GM18861 (cell line): Measurements from ENCODE around the gene ISLR2.
"Not testable (repeated sequence)": the region's sequence is repeated elsewhere in the genome, so short reads cannot be mapped to it uniquely, and the experiment has no call there.

Experiments used
- ATAC-seq: cut with Tn5 transposase; IDR thresholded peaks from one replicate; pipeline ENCODE4 v1.9.1; 2021; ENCODE audit not compliant: unreplicated experiment

The ISLR2 gene

GRCh38 chr15:74156678-74157411 is 26.5 kb downstream of the ISLR2 start:
- ATAC-seq: no peak

DNA sequence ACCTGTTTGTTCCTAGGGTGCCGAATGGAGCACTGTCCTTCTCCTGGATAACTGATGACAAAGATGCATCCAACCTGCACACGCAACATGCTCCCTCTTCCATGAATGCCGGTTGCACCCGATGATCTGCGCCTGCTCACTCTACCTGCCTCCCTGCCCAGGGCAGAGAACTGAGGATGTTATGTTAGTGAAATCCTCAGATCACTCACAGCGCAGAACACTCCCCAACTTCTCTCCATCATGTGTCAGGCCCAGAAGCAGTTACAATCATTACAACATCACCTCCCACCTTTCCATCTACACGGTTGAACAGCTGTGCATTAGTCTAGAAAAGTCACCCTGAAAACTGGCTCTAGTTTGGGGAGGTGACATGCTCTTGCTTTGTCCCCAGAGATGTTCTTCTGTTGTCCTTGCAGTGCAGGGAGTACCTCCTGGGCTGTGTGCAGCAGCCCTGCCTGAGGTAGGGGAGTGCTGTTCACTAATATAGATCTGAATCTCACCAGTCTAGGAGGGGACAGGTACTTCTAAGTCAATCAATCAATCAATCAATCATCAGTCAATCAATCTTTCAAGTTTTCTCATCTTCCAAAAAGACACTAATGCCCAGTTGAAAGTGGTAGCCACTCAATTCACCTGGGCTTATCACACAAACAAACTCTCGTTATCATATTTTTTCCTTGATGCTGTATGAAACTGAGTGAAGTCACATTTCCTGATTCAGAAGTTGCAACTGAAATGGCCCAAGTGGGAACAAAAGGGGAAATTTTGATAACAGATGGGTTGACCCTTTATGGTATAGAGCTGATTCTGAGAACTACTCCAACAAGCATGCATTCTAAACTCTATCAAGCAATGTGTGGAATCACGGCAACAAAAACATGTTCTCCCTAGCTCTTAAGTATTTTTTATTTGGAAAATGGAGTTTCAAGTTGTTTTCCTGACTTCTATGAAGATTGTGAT is 27.8 kb downstream of the ISLR2 start:
- ATAC-seq: no peak

DNA sequence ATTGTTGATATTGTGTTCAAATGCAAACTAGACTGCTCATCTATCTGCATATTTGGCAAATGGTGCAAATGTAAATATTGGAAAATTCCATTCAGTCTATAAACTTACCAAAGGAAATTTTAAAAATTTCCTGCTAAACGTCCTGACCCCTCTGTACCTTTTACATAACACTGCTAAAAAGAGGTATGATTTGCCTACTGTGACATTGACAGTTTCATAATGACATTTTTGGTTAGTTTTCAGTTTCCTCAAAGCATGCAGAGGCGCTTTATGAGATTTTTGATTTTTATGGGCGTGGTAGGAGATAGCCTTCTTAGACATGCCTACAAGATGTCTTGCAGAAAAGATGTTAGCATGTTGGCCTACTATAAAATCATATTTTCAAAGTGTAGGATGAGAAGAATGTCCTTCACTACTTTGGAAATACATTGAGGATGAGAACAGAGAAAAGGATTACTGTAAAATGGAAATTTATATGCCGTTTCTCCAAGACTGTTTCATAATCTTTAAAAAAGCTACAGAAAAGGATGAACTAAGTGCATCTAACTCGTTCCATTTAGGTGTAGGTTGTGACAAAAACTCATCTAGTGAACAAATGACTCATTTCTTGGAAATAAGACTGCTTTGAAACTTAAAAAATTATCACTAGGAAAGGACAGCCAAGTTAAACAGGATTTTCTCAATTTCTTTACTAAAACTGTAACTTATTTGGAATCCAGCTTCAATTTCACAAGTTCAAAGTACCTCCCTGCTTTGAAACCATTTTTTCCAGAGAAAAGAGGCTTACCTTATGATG is 28.7 kb downstream of the ISLR2 start:
- peak; percentile 80 for ATAC-seq

- ATAC-seq: no peak
These were observed 29.4 kb downstream of the ISLR2 start for GRCh38 chr15:74159773-74160172.

DNA sequence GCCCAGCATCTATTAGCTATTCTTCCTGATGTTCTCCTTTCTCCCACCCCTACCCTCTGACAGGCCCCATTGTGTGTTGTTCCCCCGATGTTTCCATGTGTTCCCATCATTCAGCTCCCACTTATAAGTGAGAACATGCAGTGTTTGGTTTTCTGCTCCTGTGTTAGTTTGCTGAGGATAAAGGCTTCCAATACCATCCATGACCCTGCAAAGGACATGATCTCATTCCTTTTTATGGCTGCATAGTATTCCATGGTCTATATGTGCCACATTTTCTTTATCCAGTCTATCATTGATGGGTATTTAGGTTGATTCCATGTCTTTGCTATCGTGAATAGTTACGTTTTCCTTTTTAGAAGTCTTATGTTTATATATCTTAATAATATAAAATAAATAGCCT is 30.0 kb downstream of the ISLR2 start:
- ATAC-seq: not testable (repeated sequence)

DNA sequence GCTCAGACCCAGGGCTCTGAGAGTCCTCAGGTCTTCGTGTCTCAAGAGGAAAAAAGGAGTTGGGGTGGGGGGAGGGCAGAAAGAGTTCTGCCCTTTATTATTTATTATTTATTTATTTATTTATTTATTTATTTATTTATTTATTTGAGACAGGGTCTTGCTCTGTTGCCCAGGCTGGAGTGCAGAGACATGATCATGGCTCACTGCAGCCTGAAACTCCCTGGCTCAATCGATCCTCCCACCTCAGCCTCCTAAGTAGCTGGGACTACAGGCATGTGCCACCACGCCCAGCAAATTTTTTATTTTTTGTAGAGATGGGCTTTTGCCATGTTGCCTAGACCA is 31.8 kb downstream of the ISLR2 start:
- not testable (repeated sequence) for ATAC-seq

- no peak for ATAC-seq
These were observed 35.1 kb downstream of the ISLR2 start for GRCh38 chr15:74165461-74165860.

- no peak for ATAC-seq
These were observed 37.5 kb downstream of the ISLR2 start for GRCh38 chr15:74167891-74168331.

- ATAC-seq: no peak
These were observed 38.3 kb downstream of the ISLR2 start for GRCh38 chr15:74168711-74169126.

DNA sequence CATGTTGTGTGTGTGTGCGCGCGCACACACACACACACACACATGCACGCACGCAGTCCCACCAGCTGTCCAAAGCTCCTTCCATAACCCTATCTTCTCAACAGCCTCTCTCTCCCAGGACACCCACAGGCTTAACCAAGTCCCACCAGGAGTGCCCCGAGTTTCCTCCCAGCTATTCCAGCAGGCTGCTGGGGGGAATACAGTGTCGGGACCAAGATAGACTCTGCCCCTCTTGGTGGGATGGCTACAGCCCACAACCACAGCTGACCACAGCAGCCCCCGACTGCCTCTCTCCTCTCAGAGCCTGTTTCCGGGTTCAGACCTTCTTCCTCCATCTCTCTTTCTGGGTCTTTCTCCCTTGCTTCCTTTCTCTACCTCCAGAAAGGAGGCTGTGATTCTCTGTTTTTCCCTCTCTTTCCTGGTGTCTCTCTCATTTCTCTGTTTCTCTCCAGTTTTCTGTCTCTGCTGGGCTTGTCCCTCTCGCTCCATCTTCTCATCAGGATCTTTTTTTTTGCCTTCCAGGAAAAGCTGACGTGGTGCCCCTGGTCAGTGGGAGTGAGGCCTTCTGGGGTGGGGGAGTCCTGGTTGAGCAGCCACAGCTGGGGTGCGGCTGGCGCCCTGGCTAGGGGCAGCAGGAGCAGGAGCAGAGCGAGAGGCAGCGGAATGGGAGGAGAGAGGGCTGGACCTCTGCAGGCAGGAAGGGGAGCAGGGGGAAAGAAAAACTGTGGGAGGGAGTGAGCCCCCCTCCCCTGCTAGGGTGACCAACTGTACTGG is 39.9 kb downstream of the ISLR2 start:
- ATAC-seq: no peak

DNA sequence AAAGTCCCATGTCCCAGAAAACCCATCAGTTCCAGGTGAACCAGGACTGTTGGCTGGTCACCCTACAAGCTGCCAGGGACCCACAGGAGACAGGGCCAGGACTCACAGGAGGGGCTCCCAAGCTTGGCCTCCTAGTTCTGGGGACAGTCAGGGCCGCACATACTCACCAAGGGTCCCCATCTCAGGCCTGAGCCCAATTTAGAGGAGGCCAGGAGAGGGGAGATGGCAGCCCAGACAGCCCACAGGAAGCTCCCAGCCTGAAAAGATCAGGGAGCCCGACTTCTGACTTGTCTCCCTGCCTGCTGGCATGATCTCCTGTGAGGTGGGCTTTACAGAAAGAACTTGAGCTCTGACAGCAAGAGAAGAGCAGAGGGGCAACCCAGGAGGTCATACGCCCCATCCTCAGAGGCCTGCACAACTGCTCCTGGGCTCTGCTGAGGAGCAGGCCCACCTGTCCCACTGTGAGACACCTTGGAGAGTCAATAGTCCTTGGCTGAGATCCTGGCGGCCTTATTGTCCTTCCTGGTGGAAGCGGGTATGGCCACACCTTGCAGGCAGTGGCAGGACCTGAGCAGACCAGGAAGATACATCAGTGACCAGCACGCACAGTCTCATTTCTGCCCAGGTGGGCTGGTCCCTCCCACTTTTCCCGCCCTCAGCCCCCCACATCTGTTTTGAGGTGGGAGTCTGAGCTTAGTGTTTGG is 40.6 kb downstream of the ISLR2 start:
- no peak for ATAC-seq

- no peak for ATAC-seq
These were observed 41.7 kb downstream of the ISLR2 start for GRCh38 chr15:74171965-74172541.

- no peak for ATAC-seq
These were observed 42.5 kb downstream of the ISLR2 start for GRCh38 chr15:74172701-74173379.

- ATAC-seq: no peak
These were observed 43.2 kb downstream of the ISLR2 start, which contains the start of gene ISLR for GRCh38 chr15:74173380-74174218. TSS of gene ISLR (plus strand) at chr15:74173710. CDS start at chr15:74174859, 1,149 bp downstream.

DNA sequence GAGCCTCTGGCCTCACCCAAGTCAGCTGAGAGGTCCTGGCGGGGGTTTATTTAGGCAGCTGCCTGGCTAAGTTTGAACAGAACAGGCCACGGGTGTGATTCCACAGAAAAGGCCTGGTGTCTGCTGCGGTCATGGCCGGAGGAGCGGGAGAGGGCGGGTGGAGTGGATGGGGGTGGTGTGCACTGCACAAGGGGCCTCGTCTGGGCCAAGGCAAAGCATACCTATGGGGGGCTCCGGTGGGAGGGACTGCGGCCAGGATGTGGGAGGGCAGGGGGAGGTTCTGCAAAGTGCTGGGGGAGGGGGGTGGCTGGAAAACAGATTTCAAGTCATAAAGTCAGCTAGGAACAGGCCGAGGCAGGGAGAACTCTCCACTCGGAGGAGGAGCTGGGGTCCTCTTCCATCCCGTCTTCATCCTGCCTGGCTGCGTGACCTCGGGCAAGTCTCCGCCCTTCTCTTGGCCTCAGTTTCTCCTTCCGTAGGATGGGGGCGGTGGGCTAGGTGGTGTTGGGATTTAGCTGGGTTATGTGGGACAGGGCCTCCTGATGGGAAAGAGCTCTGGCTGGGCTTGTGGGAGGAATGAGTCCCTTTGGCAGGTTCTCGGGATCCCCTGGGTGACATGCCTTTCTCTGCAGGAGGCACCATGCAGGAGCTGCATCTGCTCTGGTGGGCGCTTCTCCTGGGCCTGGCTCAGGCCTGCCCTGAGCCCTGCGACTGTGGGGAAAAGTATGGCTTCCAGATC is 44.0 kb downstream of the ISLR2 start:
- ATAC-seq: no peak

GRCh38 chr15:74174958-74175253 is 44.5 kb downstream of the ISLR2 start:
- ATAC-seq: no peak
